Body of pancreas (tissue), 4 donors: ENCODE results near the gene CAMK2B. TPM values are rescaled to one million over a fixed set of nuclear protein-coding genes. Genes with fewer than 3 reads are reported as not detected.

ENCODE experiments used
- ATAC-seq: fragments of 150-250 bp; one replicate; pipeline ENCODE4 v1.9.1; 2016
- DNase-seq, 4 donors: peaks; one replicate each; pipeline ENCODE4 v3.0.0-alpha.2; 2019
- H3K27ac ChIP-seq, 4 donors: fragments of 200-600 bp; sonication (generic); 1 replicate in 3 of 4; 2 replicates in 1 of 4; pipeline versions ENCODE4 v1.5.1 to v1.6.1; 2016 to 2019; ENCODE audit warnings: mild to moderate bottlenecking in 1 of 4, mixed read lengths in 1 of 4, moderate library complexity in 1 of 4
- H3K27me3 ChIP-seq, 2 donors: fragments of 200-600 bp; sonication (generic); one replicate each; pipeline ENCODE4 v1.6.0; 2016; ENCODE audit warnings: mild to moderate bottlenecking in 1 of 2
- H3K36me3 ChIP-seq, 2 donors: fragments of 200-600 bp; sonication (generic); replicated peaks in 1 of 2; 2 replicates each; pipeline ENCODE4 v1.5.1; 2016; ENCODE audit warnings: low read depth in 2 of 2; ENCODE audit not compliant: insufficient read depth in 1 of 2
- H3K4me1 ChIP-seq: fragments of 200-600 bp; sonication (generic); one replicate; pipeline ENCODE4 v1.6.0; 2016
- H3K4me3 ChIP-seq, 2 donors: fragments of 200-600 bp; sonication (generic); 1 replicate in 1 of 2; 2 replicates in 1 of 2; pipeline ENCODE4 v1.5.1; 2016 to 2019
- H3K9me3 ChIP-seq, 3 donors: fragments of 200-600 bp; sonication (generic); 1 replicate in 2 of 3; 2 replicates in 1 of 3; pipeline ENCODE4 v1.5.1; 2016
- CTCF ChIP-seq, 7 experiments: fragments of 450-650 bp in 4 of 7; fragments of 200-600 bp in 3 of 7; sonication (generic) in 3 of 7; IDR thresholded peaks; one replicate each; pipeline ENCODE4 v1.5.1; 2016 to 2019; ENCODE audit warnings: antibody characterized with exemption in 7 of 7
- POLR2A ChIP-seq, 3 donors: fragments of 450-650 bp; IDR thresholded peaks; one replicate each; pipeline ENCODE4 v1.6.1; 2016; ENCODE audit warnings: antibody characterized with exemption in 3 of 3, mild to moderate bottlenecking in 2 of 3
- WGBS, 2 donors: methylation state at CpG; one replicate each; pipeline ENCODE4 v1.1.5; 2017; 5-methylcytosine and 5-hydroxymethylcytosine counted together
- intact Hi-C: fragments of 100-400 bp; cut with DNase I; formaldehyde crosslinking; loops from one replicate; pipeline ENCODE4 v1.15.1; 2023
- total RNA-seq, 2 donors: library from RNA; depleted of rRNA; stranded (reverse); fragments of >200 nt; gene quantifications; one replicate each; pipeline ENCODE4 v1.1.0, GENCODE V29; 2016

The CAMK2B gene
- total RNA-seq, 2 donors from 2014 or later: 0.52 to 7.6 TPM

- H3K4me3 ChIP-seq: no peak overlapping the region
- no peaks in the 10 kb centered on the region for H3K36me3 ChIP-seq
- DNase-seq (peak in 1 of 4 donors; percentile 30), ATAC-seq (no peak)
- intact Hi-C loops: loop anchor here (10.0 kb wide), 1 partner anchor 231 kb away; no protein-coding TSS in a partner anchor
- peaks cover 6% of the 10 kb centered on the region for H3K4me1 ChIP-seq
- no peaks in the 10 kb centered on the region for H3K9me3 ChIP-seq
- 36 to 57% methylated on average over 5 to 8 of the region's 8 CpGs for whole genome bisulfite sequencing, 2 donors
- H3K27ac ChIP-seq: no peak overlapping the region
- H3K27me3 ChIP-seq: no peaks in the 10 kb centered on the region
- TF ChIP-seq POLR2A (IDR thresholded peaks at IDR 0.05) (no peak), CTCF (IDR thresholded peaks at IDR 0.05) (peak in 2 of 7 experiments; percentile 10 to 20)
Observed at GRCh38 chr7:44244282-44244681, 81.1 kb downstream of the CAMK2B start.

- DNase-seq: no peak
- Histone ChIP-seq H3K4me3 (no peak overlapping the region), H3K9me3 (no peaks in the 10 kb centered on the region), H3K4me1 (peaks cover 6% of the 10 kb centered on the region), H3K27ac (no peak overlapping the region), H3K36me3 (no peaks in the 10 kb centered on the region), H3K27me3 (no peaks in the 10 kb centered on the region)
- no peak for ATAC-seq
- TF ChIP-seq POLR2A (IDR thresholded peaks at IDR 0.05) (no peak), CTCF (IDR thresholded peaks at IDR 0.05) (no peak)
- 76% methylated on average over 10 of the region's 10 CpGs; no CpG with 5 or more reads in 1 of the 2 donors for WGBS, 2 donors
- intact Hi-C loops: loop anchor here (10.0 kb wide), 1 partner anchor 233 kb away; no protein-coding TSS in a partner anchor
Observed at GRCh38 chr7:44242091-44242490, 83.3 kb downstream of the CAMK2B start.

GRCh38 chr7:44240983-44241510, 84.3 kb downstream of the CAMK2B start:
- Histone ChIP-seq H3K4me3 (no peak overlapping the region), H3K9me3 (no peaks in the 10 kb centered on the region), H3K27ac (peak overlapping the region in 2 of 4 donors; percentile 33), H3K27me3 (no peaks in the 10 kb centered on the region), H3K4me1 (peaks cover 6% of the 10 kb centered on the region), H3K36me3 (no peaks in the 10 kb centered on the region)
- WGBS, 2 donors: 15% methylated on average over 8 of the region's 10 CpGs; no CpG with 5 or more reads in 1 of the 2 donors
- ATAC-seq: peak; percentile 96
- DNase-seq: peak; percentile 80 to 89 (median 86)
- intact Hi-C loops: loop anchor here (10.0 kb wide), 1 partner anchor 234 kb away; no protein-coding TSS in a partner anchor
- TF ChIP-seq CTCF (IDR thresholded peaks at IDR 0.05) (peak; percentile 58 to 80 (median 75)), POLR2A (IDR thresholded peaks at IDR 0.05) (peak in 1 of 3 donors; percentile 28)

- DNase-seq (no peak), ATAC-seq (no peak)
- TF ChIP-seq POLR2A (IDR thresholded peaks at IDR 0.05) (no peak), CTCF (IDR thresholded peaks at IDR 0.05) (no peak)
- 48 to 67% methylated on average over 7 to 16 of the region's 16 CpGs for WGBS, 2 donors
- Histone ChIP-seq H3K36me3 (no peaks in the 10 kb centered on the region), H3K4me3 (no peak overlapping the region), H3K27me3 (no peaks in the 10 kb centered on the region), H3K4me1 (peaks cover 6% of the 10 kb centered on the region), H3K27ac (no peak overlapping the region), H3K9me3 (no peaks in the 10 kb centered on the region)
- intact Hi-C loops: loop anchor here (10.0 kb wide), 1 partner anchor 234 kb away; no protein-coding TSS in a partner anchor
Observed at GRCh38 chr7:44240376-44240775, 85.0 kb downstream of the CAMK2B start.

GRCh38 chr7:44239361-44239760, 86.0 kb downstream of the CAMK2B start:
- WGBS, 2 donors: 65 to 72% methylated on average over 14 to 19 of the region's 24 CpGs
- TF ChIP-seq POLR2A (IDR thresholded peaks at IDR 0.05): no peak
- no peak for TF ChIP-seq CTCF (IDR thresholded peaks at IDR 0.05)
- ATAC-seq: no peak
- Histone ChIP-seq H3K9me3 (no peaks in the 10 kb centered on the region), H3K27ac (no peak overlapping the region), H3K4me1 (peaks cover 6% of the 10 kb centered on the region), H3K27me3 (no peaks in the 10 kb centered on the region), H3K36me3 (no peaks in the 10 kb centered on the region), H3K4me3 (no peak overlapping the region)
- intact Hi-C loops: loop anchor here (10.0 kb wide), 1 partner anchor 325 kb away; no protein-coding TSS in a partner anchor
- no peak for DNase-seq
